GM18511 (cell line): Measurements from ENCODE around the gene EXOC3.
"Not testable (repeated sequence)": the region's sequence is repeated elsewhere in the genome, so short reads cannot be mapped to it uniquely, and the experiment has no call there.

Source experiments
- ATAC-seq: cut with Tn5 transposase; IDR thresholded peaks from one replicate; pipeline ENCODE4 v1.9.1; 2021; ENCODE audit warnings: mild to moderate bottlenecking, moderate library complexity; ENCODE audit not compliant: unreplicated experiment

Gene EXOC3

GRCh38 chr5:484556-484955 lies 41.6 kb downstream of the EXOC3 start:
- ATAC-seq: no peak

- ATAC-seq: no peak
Measured at GRCh38 chr5:485113-485945, 42.4 kb downstream of the EXOC3 start.

GRCh38 chr5:485946-486491 lies 43.0 kb downstream of the EXOC3 start:
- no peak for ATAC-seq

- ATAC-seq: not testable (repeated sequence)
Measured at GRCh38 chr5:486597-486996, 43.6 kb downstream of the EXOC3 start.

- ATAC-seq: no peak
Measured at GRCh38 chr5:488241-488640, 45.3 kb downstream of the EXOC3 start.

- no peak for ATAC-seq
Measured at GRCh38 chr5:488744-489688, 46.0 kb downstream of the EXOC3 start.

- no peak for ATAC-seq
Measured at GRCh38 chr5:489689-490080, 46.7 kb downstream of the EXOC3 start.

- ATAC-seq: no peak
Measured at GRCh38 chr5:490116-491106, 47.4 kb downstream of the EXOC3 start.

GRCh38 chr5:491119-491855 lies 48.3 kb downstream of the EXOC3 start:
- ATAC-seq: no peak

GRCh38 chr5:491856-492155 lies 48.8 kb downstream of the EXOC3 start:
- ATAC-seq: no peak

GRCh38 chr5:492314-492893 lies 49.4 kb downstream of the EXOC3 start:
- ATAC-seq: no peak

GRCh38 chr5:493119-493701 lies 50.2 kb downstream of the EXOC3 start:
- ATAC-seq: no peak

- ATAC-seq: no peak
Measured at GRCh38 chr5:493758-494157, 50.8 kb downstream of the EXOC3 start.

GRCh38 chr5:494667-495255 lies 51.8 kb downstream of the EXOC3 start:
- ATAC-seq: no peak

GRCh38 chr5:496028-496427 lies 53.1 kb downstream of the EXOC3 start:
- no peak for ATAC-seq

GRCh38 chr5:497090-497700 lies 54.2 kb downstream of the EXOC3 start:
- no peak for ATAC-seq

- ATAC-seq: no peak
Measured at GRCh38 chr5:497871-498509, 55.0 kb downstream of the EXOC3 start.
